Liver (tissue), 9 donors: ENCODE measurements around the gene DLEC1. TPM values are rescaled to one million over a fixed set of nuclear protein-coding genes. Genes with fewer than 3 reads are reported as not detected.

Experiments
- DNase-seq: peaks from one replicate; pipeline ENCODE4 v3.0.0-alpha.2; 2017; ENCODE audit warnings: low spot score
- H3K27ac ChIP-seq, 2 donors: one replicate each; pipeline ENCODE4 v1.7.0; 2013; ENCODE audit warnings: inconsistent platforms in 2 of 2, low read length in 2 of 2, control low read depth in 1 of 2, low read depth in 1 of 2, mild to moderate bottlenecking in 1 of 2
- H3K27me3 ChIP-seq, 4 donors: one replicate each; pipeline versions ENCODE4 v1.6.1 to v1.7.0; 2013; ENCODE audit warnings: low read length in 3 of 4, inconsistent platforms in 1 of 4, mild to moderate bottlenecking in 1 of 4, moderate library complexity in 1 of 4; ENCODE audit not compliant: control insufficient read depth in 4 of 4, insufficient read depth in 4 of 4
- H3K36me3 ChIP-seq, 4 donors: one replicate each; pipeline versions ENCODE4 v1.6.1 to v1.7.0; 2013; ENCODE audit warnings: low read length in 3 of 4, mild to moderate bottlenecking in 3 of 4, low read depth in 1 of 4, moderate library complexity in 1 of 4; ENCODE audit not compliant: control insufficient read depth in 4 of 4, insufficient read depth in 3 of 4
- H3K4me1 ChIP-seq, 4 donors: one replicate each; pipeline versions ENCODE4 v1.6.1 to v1.7.0; 2013; ENCODE audit warnings: low read length in 3 of 4, mild to moderate bottlenecking in 3 of 4, moderate library complexity in 1 of 4; ENCODE audit not compliant: control insufficient read depth in 4 of 4, insufficient read depth in 4 of 4
- H3K4me3 ChIP-seq, 3 donors: one replicate each; pipeline versions ENCODE4 v1.6.1 to v1.7.0; 2013; ENCODE audit warnings: low read length in 3 of 3, control low read depth in 1 of 3, low read depth in 1 of 3, mild to moderate bottlenecking in 1 of 3
- H3K9ac ChIP-seq, 2 donors: one replicate each; pipeline ENCODE4 v1.7.0; 2013; ENCODE audit warnings: low read length in 2 of 2, mild to moderate bottlenecking in 2 of 2, moderate library complexity in 2 of 2, control low read depth in 1 of 2, low read depth in 1 of 2
- H3K9me3 ChIP-seq, 4 donors: one replicate each; pipeline versions ENCODE4 v1.6.1 to v1.7.0; 2013; ENCODE audit warnings: low read length in 3 of 4; ENCODE audit not compliant: control insufficient read depth in 4 of 4
- EGR1 ChIP-seq, 2 donors: IDR thresholded peaks; 2 replicates each; pipeline ENCODE4 v1.6.1; 2016 to 2018; ENCODE audit warnings: antibody characterized with exemption in 2 of 2, low read depth in 2 of 2
- FOXA1 ChIP-seq: IDR thresholded peaks from 2 replicates; pipeline ENCODE4 v1.6.1; 2016; ENCODE audit warnings: antibody characterized with exemption
- GABPA ChIP-seq, 2 donors: IDR thresholded peaks in 1 of 2; conservative IDR thresholded peaks in 1 of 2; 2 replicates each; pipeline ENCODE4 v1.6.1; 2016; ENCODE audit warnings: antibody characterized with exemption in 2 of 2, mild to moderate bottlenecking in 1 of 2, moderate library complexity in 1 of 2
- HNF4A ChIP-seq, 2 donors: conservative IDR thresholded peaks; 2 replicates each; pipeline ENCODE4 v1.6.1; 2016; ENCODE audit warnings: antibody characterized with exemption in 2 of 2, mild to moderate bottlenecking in 2 of 2
- HNF4G ChIP-seq: IDR thresholded peaks from 2 replicates; pipeline ENCODE4 v1.6.1; 2016; ENCODE audit warnings: antibody characterized with exemption
- JUND ChIP-seq, 2 donors: IDR thresholded peaks; 2 replicates each; pipeline ENCODE4 v1.6.1; 2016; ENCODE audit warnings: antibody characterized with exemption in 2 of 2
- RAD21 ChIP-seq, 2 donors: IDR thresholded peaks; 2 replicates each; pipeline ENCODE4 v1.6.1; 2016; ENCODE audit warnings: antibody characterized with exemption in 2 of 2, mild to moderate bottlenecking in 2 of 2
- RXRA ChIP-seq, 2 donors: IDR thresholded peaks; 2 replicates each; pipeline ENCODE4 v1.6.1; 2017 to 2018; ENCODE audit warnings: antibody characterized with exemption in 2 of 2, mild to moderate bottlenecking in 1 of 2
- SP1 ChIP-seq: IDR thresholded peaks from 2 replicates; pipeline ENCODE4 v1.6.1; 2018; ENCODE audit warnings: antibody characterized with exemption, mild to moderate bottlenecking
- TAF1 ChIP-seq: conservative IDR thresholded peaks from 2 replicates; pipeline ENCODE4 v1.6.1; 2016; ENCODE audit warnings: antibody characterized with exemption, mild to moderate bottlenecking
- WGBS: extraction: QIAGEN DNeasy Blood & Tissue Kit; methylation state at CpG from one replicate; pipeline ENCODE4 v1.1.7; 2013; 5-methylcytosine and 5-hydroxymethylcytosine counted together
- polyA plus RNA-seq, 2 donors: library from polyadenylated mRNA; stranded (reverse) in 1 of 2; unstranded in 1 of 2; fragments of 200-250 nt in 1 of 2; fragments of >200 nt in 1 of 2; fragmentation: Nextera tagmentation in 1 of 2; extraction: Ambion mirVana in 1 of 2; gene quantifications; one replicate each; pipeline versions ENCODE4 v1.2.1 to v1.2.3, GENCODE V29; 2013 to 2015
- total RNA-seq, 2 donors: library from RNA; depleted of rRNA; stranded (reverse); fragments of >200 nt; gene quantifications; one replicate each; pipeline ENCODE4 v1.2.3, GENCODE V29; 2014
- TF ChIP-seq, protein P1 (sequence below): IDR thresholded peaks from 2 replicates; pipeline ENCODE4 v1.6.1; 2016; ENCODE audit warnings: antibody characterized with exemption
- TF ChIP-seq, protein P2 (sequence below): IDR thresholded peaks from 2 replicates; pipeline ENCODE4 v1.6.1; 2016; ENCODE audit warnings: antibody characterized with exemption
- TF ChIP-seq, protein P3 (sequence below): IDR thresholded peaks from 2 replicates; pipeline ENCODE4 v1.6.1; 2016; ENCODE audit warnings: antibody characterized with exemption
- TF ChIP-seq, protein P4 (sequence below): fragments of 150-350 bp; IDR thresholded peaks from 2 replicates; pipeline ENCODE4 v1.5.1; 2017; ENCODE audit warnings: improper control_type of control experiment, low read depth, low read length; ENCODE audit not compliant: missing input control
- TF ChIP-seq, protein P5 (sequence below): IDR thresholded peaks from 2 replicates; pipeline ENCODE4 v1.6.1; 2016; ENCODE audit warnings: antibody characterized with exemption, mild to moderate bottlenecking
- donor health status: healthy.
- donor health status: healthy.
- donor health status: healthy.
- donor health status: healthy.
- donor health status: healthy.

The DLEC1 gene
- total and polyA plus RNA-seq, 4 donors, result 0.09 to 0.63 (median 0.30) TPM

DNA sequence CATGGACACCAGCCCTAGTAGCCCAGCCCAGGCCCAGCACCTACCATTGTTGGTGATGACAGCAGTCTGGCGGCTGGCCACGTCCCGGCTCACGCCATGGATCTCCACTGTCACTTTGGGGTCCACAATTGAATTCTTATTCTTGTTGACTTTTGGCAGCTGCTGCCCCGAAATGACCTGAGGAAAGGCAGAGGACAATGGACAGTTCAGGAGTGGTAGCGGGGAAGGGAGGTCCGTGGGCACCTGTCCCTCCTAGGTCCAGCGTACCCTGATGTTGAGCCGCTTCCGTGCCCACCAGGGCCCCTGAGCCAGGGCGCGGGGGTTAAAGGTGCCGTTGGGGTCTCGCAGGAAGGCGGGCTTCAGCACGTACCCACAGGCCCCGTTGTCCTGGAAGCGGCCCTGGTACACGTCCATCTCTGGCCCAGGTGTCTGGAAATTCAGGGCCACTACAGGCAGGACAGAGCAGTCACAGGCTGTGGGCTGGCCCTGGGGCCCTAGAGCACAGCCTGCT, 30.8 kb upstream of the DLEC1 start (continued):
- TF ChIP-seq HNF4A (conservative IDR thresholded peaks at IDR 0.05) (no peak), EGR1 (IDR thresholded peaks at IDR 0.05; ENCODE audit: low read depth in 2 of 2) (no peak), TAF1 (no peak)

DNA sequence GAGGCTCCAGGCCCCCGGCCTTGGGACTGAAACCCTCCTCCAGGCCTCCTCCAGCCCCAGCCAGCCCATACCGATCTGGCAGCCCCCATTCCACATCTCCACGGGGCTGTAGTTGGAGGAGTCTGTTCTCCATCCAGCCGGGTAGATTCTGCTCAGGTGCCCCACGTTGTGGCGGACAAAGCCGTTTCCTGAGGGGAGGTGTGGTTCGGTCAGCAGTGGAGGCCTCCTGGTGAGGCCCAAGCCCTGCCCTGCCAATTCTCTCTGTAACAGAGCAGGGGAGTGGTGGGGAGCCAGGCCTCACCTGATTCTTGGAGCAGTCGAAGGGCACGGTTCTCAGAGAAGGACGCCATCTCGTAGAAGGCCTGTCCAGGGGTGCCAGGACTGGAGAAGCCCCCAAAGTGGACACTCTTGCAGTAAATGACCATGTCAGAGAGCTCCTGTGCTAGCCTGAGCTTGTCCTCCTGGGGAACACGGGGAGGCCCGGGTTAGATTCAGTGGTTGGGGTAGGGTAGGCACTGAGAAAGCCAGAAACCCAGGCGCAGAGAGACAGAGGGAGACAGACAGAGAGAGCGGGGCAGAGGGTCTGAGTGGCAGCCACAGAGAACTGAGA, 29.9 kb upstream of the DLEC1 start:
- Histone ChIP-seq H3K9me3 (no peaks in the 10 kb centered on the region), H3K4me3 (no peak overlapping the region), H3K27me3 (no peaks in the 10 kb centered on the region), H3K9ac (no peak overlapping the region), H3K4me1 (peaks cover 0 to 5% (median 1%) of the 10 kb centered on the region in 4 donors), H3K27ac (no peak overlapping the region), H3K36me3 (peaks cover 2 to 15% (median 8%) of the 10 kb centered on the region in 4 donors)
- WGBS, result 92% methylated on average over 16 of the region's 16 CpGs
- no peak for DNase-seq
- no peak for TF ChIP-seq HNF4G

- no peak for DNase-seq
- H3K36me3 ChIP-seq, result peaks cover 2 to 17% (median 8%) of the 10 kb centered on the region in 4 donors
- H3K9ac ChIP-seq, result no peak overlapping the region
- no peak overlapping the region for H3K27ac ChIP-seq
- H3K4me1 ChIP-seq, result no peaks in the 10 kb centered on the region
- WGBS, result 94% methylated on average over 27 of the region's 27 CpGs
- no peaks in the 10 kb centered on the region for H3K27me3 ChIP-seq
- H3K9me3 ChIP-seq, result no peaks in the 10 kb centered on the region
- TF ChIP-seq, protein P1, sequence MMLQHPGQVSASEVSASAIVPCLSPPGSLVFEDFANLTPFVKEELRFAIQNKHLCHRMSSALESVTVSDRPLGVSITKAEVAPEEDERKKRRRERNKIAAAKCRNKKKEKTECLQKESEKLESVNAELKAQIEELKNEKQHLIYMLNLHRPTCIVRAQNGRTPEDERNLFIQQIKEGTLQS, result no peak
- TF ChIP-seq HNF4A (conservative IDR thresholded peaks at IDR 0.05) (no peak), FOXA1 (no peak), SP1 (no peak), GABPA (IDR thresholded peaks at IDR 0.05 in 1 of 2, conservative IDR thresholded peaks at IDR 0.05 in 1 of 2) (no peak), RXRA (IDR thresholded peaks at IDR 0.05) (no peak), EGR1 (IDR thresholded peaks at IDR 0.05; ENCODE audit: low read depth in 2 of 2) (no peak), RAD21 (IDR thresholded peaks at IDR 0.05) (no peak), HNF4G (no peak), JUND (IDR thresholded peaks at IDR 0.05) (no peak), TAF1 (no peak)
- TF ChIP-seq, protein P2, sequence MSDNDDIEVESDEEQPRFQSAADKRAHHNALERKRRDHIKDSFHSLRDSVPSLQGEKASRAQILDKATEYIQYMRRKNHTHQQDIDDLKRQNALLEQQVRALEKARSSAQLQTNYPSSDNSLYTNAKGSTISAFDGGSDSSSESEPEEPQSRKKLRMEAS, result no peak
- TF ChIP-seq, protein P3, sequence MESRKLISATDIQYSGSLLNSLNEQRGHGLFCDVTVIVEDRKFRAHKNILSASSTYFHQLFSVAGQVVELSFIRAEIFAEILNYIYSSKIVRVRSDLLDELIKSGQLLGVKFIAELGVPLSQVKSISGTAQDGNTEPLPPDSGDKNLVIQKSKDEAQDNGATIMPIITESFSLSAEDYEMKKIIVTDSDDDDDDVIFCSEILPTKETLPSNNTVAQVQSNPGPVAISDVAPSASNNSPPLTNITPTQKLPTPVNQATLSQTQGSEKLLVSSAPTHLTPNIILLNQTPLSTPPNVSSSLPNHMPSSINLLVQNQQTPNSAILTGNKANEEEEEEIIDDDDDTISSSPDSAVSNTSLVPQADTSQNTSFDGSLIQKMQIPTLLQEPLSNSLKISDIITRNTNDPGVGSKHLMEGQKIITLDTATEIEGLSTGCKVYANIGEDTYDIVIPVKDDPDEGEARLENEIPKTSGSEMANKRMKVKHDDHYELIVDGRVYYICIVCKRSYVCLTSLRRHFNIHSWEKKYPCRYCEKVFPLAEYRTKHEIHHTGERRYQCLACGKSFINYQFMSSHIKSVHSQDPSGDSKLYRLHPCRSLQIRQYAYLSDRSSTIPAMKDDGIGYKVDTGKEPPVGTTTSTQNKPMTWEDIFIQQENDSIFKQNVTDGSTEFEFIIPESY, result no peak
- TF ChIP-seq, protein P4, sequence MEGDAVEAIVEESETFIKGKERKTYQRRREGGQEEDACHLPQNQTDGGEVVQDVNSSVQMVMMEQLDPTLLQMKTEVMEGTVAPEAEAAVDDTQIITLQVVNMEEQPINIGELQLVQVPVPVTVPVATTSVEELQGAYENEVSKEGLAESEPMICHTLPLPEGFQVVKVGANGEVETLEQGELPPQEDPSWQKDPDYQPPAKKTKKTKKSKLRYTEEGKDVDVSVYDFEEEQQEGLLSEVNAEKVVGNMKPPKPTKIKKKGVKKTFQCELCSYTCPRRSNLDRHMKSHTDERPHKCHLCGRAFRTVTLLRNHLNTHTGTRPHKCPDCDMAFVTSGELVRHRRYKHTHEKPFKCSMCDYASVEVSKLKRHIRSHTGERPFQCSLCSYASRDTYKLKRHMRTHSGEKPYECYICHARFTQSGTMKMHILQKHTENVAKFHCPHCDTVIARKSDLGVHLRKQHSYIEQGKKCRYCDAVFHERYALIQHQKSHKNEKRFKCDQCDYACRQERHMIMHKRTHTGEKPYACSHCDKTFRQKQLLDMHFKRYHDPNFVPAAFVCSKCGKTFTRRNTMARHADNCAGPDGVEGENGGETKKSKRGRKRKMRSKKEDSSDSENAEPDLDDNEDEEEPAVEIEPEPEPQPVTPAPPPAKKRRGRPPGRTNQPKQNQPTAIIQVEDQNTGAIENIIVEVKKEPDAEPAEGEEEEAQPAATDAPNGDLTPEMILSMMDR, result no peak
- TF ChIP-seq, protein P5, sequence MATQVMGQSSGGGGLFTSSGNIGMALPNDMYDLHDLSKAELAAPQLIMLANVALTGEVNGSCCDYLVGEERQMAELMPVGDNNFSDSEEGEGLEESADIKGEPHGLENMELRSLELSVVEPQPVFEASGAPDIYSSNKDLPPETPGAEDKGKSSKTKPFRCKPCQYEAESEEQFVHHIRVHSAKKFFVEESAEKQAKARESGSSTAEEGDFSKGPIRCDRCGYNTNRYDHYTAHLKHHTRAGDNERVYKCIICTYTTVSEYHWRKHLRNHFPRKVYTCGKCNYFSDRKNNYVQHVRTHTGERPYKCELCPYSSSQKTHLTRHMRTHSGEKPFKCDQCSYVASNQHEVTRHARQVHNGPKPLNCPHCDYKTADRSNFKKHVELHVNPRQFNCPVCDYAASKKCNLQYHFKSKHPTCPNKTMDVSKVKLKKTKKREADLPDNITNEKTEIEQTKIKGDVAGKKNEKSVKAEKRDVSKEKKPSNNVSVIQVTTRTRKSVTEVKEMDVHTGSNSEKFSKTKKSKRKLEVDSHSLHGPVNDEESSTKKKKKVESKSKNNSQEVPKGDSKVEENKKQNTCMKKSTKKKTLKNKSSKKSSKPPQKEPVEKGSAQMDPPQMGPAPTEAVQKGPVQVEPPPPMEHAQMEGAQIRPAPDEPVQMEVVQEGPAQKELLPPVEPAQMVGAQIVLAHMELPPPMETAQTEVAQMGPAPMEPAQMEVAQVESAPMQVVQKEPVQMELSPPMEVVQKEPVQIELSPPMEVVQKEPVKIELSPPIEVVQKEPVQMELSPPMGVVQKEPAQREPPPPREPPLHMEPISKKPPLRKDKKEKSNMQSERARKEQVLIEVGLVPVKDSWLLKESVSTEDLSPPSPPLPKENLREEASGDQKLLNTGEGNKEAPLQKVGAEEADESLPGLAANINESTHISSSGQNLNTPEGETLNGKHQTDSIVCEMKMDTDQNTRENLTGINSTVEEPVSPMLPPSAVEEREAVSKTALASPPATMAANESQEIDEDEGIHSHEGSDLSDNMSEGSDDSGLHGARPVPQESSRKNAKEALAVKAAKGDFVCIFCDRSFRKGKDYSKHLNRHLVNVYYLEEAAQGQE, result no peak
- no peak overlapping the region for H3K4me3 ChIP-seq
Observed at GRCh38 chr3:38009807-38010591, 29.0 kb upstream of the DLEC1 start.
